Activated T-cell treated with anti-CD3 and anti-CD28 coated beads, Interleukin-2, amount 50 U/mL, for 72 hours (primary cell): Measurements from ENCODE around the gene ACSM2B. TPM values are rescaled to one million over a fixed set of nuclear protein-coding genes. Genes with fewer than 3 reads are reported as not detected.
"Not testable (repeated sequence)": the region's sequence is repeated elsewhere in the genome, so short reads cannot be mapped to it uniquely, and the experiment has no call there.

Source experiments
- ATAC-seq, 2 donors: fragments of 150-1000 bp; cut with Tn5 transposase; replicated peaks in 1 of 2; 2 replicates each; pipeline ENCODE4 v1.10.0; 2021; ENCODE audit warnings: moderate library complexity in 2 of 2, mild to moderate bottlenecking in 1 of 2
- DNase-seq, 2 donors: peaks; one replicate each; pipeline ENCODE4 v3.0.0; 2021 to 2022; ENCODE audit warnings: mixed read lengths in 1 of 2
- H3K27ac Mint-ChIP-seq: one replicate; pipeline ENCODE4 v1.8.0; 2022; ENCODE audit warnings: mild to moderate bottlenecking, moderate library complexity, mixed read lengths
- H3K27me3 Mint-ChIP-seq: one replicate; pipeline ENCODE4 v1.8.0; 2022; ENCODE audit warnings: low read depth, mixed read lengths
- H3K36me3 Mint-ChIP-seq, 2 donors: one replicate each; pipeline ENCODE4 v1.8.0; 2022; ENCODE audit warnings: mixed read lengths in 2 of 2, mild to moderate bottlenecking in 1 of 2; ENCODE audit not compliant: insufficient read depth in 2 of 2
- H3K4me1 Mint-ChIP-seq: one replicate; pipeline ENCODE4 v1.8.0; 2022; ENCODE audit warnings: low read depth, mixed read lengths
- H3K4me3 Mint-ChIP-seq, 2 donors: one replicate each; pipeline ENCODE4 v1.8.0; 2022; ENCODE audit warnings: mild to moderate bottlenecking in 2 of 2, mixed read lengths in 2 of 2, moderate library complexity in 2 of 2
- H3K9me3 Mint-ChIP-seq, 2 donors: one replicate each; pipeline ENCODE4 v1.8.0; 2022; ENCODE audit warnings: mixed read lengths in 2 of 2
- total RNA-seq, 2 donors: library from RNA; stranded (reverse); gene quantifications; one replicate each; pipeline ENCODE4 v1.2.3, GENCODE V29; 2022

Gene ACSM2B
- total RNA-seq, 2 donors from 2014 or later: 0.10 TPM; not detected in 1

DNA sequence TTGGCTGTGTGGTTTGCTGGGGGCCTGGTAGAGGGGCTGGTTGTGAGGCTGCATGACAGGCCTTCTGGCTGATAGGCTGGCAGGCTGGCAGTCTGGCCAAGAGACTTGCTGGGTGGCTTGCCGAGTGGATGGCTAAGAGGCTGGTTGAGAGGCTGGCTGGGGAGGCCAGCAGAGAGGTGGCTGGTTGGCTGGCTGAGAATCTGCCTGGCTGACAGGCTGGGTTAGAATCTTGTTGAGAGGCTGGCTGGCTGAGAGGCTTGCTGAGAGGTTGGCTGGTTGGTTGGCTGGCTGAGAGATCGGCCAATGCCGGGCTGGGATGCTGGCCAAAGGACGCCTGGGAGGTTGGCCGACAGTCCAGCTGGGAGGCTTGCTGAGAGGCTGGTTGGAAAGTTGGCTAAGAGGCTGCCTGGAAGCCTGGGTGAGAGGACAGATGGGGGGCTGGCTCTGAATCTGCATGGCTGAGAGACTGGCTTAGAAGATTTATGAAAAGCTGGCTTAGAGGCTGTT, 35.9 kb upstream of the ACSM2B start:
- no peak for ATAC-seq
- Mint-ChIP-seq H3K9me3 (no peaks in the 10 kb centered on the region), H3K27me3 (peaks cover 66% of the 10 kb centered on the region), H3K4me1 (no peaks in the 10 kb centered on the region), H3K27ac (no peak overlapping the region), H3K4me3 (no peak overlapping the region), H3K36me3 (no peaks in the 10 kb centered on the region)
- DNase-seq: no peak

GRCh38 chr16:20611350-20611902, 35.3 kb upstream of the ACSM2B start:
- no peak for ATAC-seq
- Mint-ChIP-seq H3K36me3 (no peaks in the 10 kb centered on the region), H3K4me1 (no peaks in the 10 kb centered on the region), H3K27me3 (peaks cover 60% of the 10 kb centered on the region), H3K27ac (no peak overlapping the region), H3K4me3 (no peak overlapping the region), H3K9me3 (no peaks in the 10 kb centered on the region)
- DNase-seq: no peak

DNA sequence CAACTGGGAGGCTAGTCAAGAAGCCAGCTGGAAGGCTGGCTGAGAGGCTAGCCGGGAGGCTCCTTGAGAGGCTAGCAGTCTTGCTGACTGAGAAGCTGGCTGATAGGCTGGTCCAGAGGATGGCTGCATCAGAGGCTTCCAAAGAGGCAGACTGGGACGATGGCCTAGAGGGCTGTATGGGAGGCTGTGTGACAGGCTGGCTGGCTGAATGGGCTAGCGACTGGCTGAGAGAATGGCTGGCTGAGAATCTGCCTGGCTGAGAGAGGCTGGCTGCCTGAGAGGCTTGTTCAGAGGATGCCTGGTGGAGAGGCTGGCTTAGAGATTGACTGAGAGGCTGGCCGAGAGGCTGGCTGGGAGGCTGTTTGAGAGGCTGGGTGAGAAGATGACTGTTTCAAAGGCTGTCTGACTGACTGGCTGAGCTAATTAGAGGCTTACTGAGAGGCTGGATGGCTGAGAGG, 34.8 kb upstream of the ACSM2B start:
- no peak for ATAC-seq
- DNase-seq: no peak
- no peaks in the 10 kb centered on the region for H3K4me1 Mint-ChIP-seq
- H3K9me3 Mint-ChIP-seq: no peaks in the 10 kb centered on the region
- no peak overlapping the region for H3K27ac Mint-ChIP-seq
- H3K36me3 Mint-ChIP-seq: no peaks in the 10 kb centered on the region
- no peak overlapping the region for H3K4me3 Mint-ChIP-seq
- H3K27me3 Mint-ChIP-seq: peaks cover 58% of the 10 kb centered on the region

- H3K27me3 Mint-ChIP-seq: peaks cover 58% of the 10 kb centered on the region
- DNase-seq (no peak), ATAC-seq (no peak)
- no peaks in the 10 kb centered on the region for H3K36me3 Mint-ChIP-seq
- H3K9me3 Mint-ChIP-seq: no peaks in the 10 kb centered on the region
- H3K4me3 Mint-ChIP-seq: no peak overlapping the region
- no peaks in the 10 kb centered on the region for H3K4me1 Mint-ChIP-seq
- H3K27ac Mint-ChIP-seq: no peak overlapping the region
Measured at GRCh38 chr16:20610211-20610891, 34.2 kb upstream of the ACSM2B start.

- not testable (repeated sequence) for DNase-seq, H3K36me3 Mint-ChIP-seq, H3K9me3 Mint-ChIP-seq, H3K4me3 Mint-ChIP-seq, H3K4me1 Mint-ChIP-seq, H3K27me3 Mint-ChIP-seq, H3K27ac Mint-ChIP-seq
- peak in 1 of 2 donors; percentile 24 for ATAC-seq
Measured at GRCh38 chr16:20602205-20602604, 26.0 kb upstream of the ACSM2B start.

GRCh38 chr16:20599475-20599874, 23.3 kb upstream of the ACSM2B start:
- not testable (repeated sequence) for H3K36me3 Mint-ChIP-seq

GRCh38 chr16:20598832-20599469, 22.8 kb upstream of the ACSM2B start:
- no peaks in the 10 kb centered on the region for H3K36me3 Mint-ChIP-seq
- no peak overlapping the region for H3K4me3 Mint-ChIP-seq

More at GRCh38 chr16:20599475-20599874, 23.3 kb upstream of the ACSM2B start:
- ATAC-seq, H3K9me3 Mint-ChIP-seq, H3K4me3 Mint-ChIP-seq, DNase-seq, H3K27ac Mint-ChIP-seq, H3K4me1 Mint-ChIP-seq: not testable (repeated sequence)
- peaks cover 15% of the 10 kb centered on the region for H3K27me3 Mint-ChIP-seq

GRCh38 chr16:20595694-20596093, 19.5 kb upstream of the ACSM2B start:
- H3K9me3 Mint-ChIP-seq, H3K4me3 Mint-ChIP-seq, H3K4me1 Mint-ChIP-seq, H3K27ac Mint-ChIP-seq, ATAC-seq, DNase-seq, H3K36me3 Mint-ChIP-seq: not testable (repeated sequence)
- peaks cover 12% of the 10 kb centered on the region for H3K27me3 Mint-ChIP-seq

More at GRCh38 chr16:20598832-20599469, 22.8 kb upstream of the ACSM2B start:
- Mint-ChIP-seq H3K27ac (no peak overlapping the region), H3K27me3 (peaks cover 15% of the 10 kb centered on the region), H3K4me1 (no peaks in the 10 kb centered on the region), H3K9me3 (no peaks in the 10 kb centered on the region)
- ATAC-seq: no peak
- no peak for DNase-seq

DNA sequence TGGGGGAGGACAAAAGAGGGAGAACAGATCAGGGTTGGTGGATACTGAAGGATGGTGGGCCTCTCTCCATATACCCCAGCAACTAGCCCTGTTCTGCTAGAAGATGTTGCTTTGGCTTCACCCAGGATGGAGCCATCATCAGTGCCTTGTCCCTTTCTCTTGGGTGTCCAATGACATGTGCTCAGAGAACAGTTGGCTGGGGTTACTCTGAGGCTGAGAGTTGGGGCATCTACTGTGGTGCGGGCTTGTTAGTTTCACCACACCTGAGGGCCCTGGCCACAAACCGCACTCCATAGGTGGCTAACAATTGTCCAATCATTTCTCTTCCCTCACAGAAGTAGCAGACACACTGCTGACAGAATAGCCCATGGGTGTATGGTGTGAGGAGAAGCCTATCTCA, 18.9 kb upstream of the ACSM2B start:
- H3K27me3 Mint-ChIP-seq, H3K9me3 Mint-ChIP-seq, ATAC-seq: not testable (repeated sequence)

DNA sequence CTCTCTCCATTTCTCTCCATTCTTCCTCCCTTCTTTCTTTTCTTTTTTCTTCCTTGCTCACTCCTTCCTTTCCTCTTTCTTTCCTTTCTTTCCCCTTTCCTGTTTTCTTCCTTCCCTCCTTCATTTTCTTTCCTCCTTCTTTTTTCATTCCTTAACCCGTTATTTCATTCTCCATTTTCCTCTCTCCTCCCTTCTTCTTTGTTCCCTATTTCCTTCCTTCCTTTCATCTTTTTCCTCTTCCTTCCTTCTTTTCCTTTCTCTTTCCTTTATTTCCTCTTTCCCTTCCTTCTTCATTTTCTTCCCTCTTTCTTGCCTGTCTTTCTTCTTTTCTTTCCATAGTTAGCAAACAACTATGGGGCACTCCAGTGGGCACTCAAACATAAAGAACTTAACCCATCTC, 16.6 kb upstream of the ACSM2B start:
- not testable (repeated sequence) for H3K4me3 Mint-ChIP-seq, H3K4me1 Mint-ChIP-seq, DNase-seq, H3K27me3 Mint-ChIP-seq, H3K9me3 Mint-ChIP-seq, ATAC-seq, H3K36me3 Mint-ChIP-seq, H3K27ac Mint-ChIP-seq

More for the DNA sequence above, 18.9 kb upstream of the ACSM2B start:
- H3K4me1 Mint-ChIP-seq, H3K4me3 Mint-ChIP-seq, H3K36me3 Mint-ChIP-seq, DNase-seq, H3K27ac Mint-ChIP-seq: not testable (repeated sequence)

GRCh38 chr16:20589486-20589885, 13.3 kb upstream of the ACSM2B start:
- not testable (repeated sequence) for H3K27ac Mint-ChIP-seq

GRCh38 chr16:20587645-20588074, 11.5 kb upstream of the ACSM2B start:
- not testable (repeated sequence) for H3K27me3 Mint-ChIP-seq, H3K9me3 Mint-ChIP-seq, H3K36me3 Mint-ChIP-seq, ATAC-seq, H3K4me3 Mint-ChIP-seq, DNase-seq, H3K27ac Mint-ChIP-seq, H3K4me1 Mint-ChIP-seq

More at GRCh38 chr16:20589486-20589885, 13.3 kb upstream of the ACSM2B start:
- not testable (repeated sequence) for DNase-seq, H3K4me3 Mint-ChIP-seq, H3K27me3 Mint-ChIP-seq, H3K36me3 Mint-ChIP-seq, H3K4me1 Mint-ChIP-seq, ATAC-seq, H3K9me3 Mint-ChIP-seq

DNA sequence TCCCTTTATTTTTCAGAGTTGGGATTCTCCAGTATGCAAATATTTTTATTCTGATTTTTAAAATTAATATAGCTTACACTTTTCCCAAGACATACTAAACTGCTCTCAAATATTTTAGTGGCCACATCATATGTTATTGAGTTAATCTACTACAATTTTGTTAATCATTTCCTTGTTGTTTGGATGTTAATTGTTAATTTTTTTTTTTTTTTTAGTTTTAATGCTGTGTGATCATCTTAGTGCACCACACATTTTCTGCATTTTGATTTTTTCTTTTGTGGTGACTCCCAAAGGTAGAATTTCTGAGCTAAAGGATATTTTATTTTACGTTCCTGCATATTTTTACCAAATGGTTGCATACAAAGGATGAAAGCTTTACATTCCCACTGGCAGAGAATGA, 10.5 kb upstream of the ACSM2B start:
- not testable (repeated sequence) for H3K9me3 Mint-ChIP-seq, H3K36me3 Mint-ChIP-seq, H3K27ac Mint-ChIP-seq, ATAC-seq, H3K27me3 Mint-ChIP-seq, DNase-seq, H3K4me3 Mint-ChIP-seq, H3K4me1 Mint-ChIP-seq
